Lower lobe of right lung (tissue), 2 donors: ENCODE data around the gene TMEM201. TPM values are rescaled to one million over a fixed set of nuclear protein-coding genes. Genes with fewer than 3 reads are reported as not detected.

ENCODE experiments used
- ATAC-seq, 2 donors: fragments of 200-7000 bp; cut with Tn5 transposase; one replicate each; pipeline ENCODE4 v1.9.1; 2020 to 2022; ENCODE audit warnings: mild to moderate bottlenecking in 2 of 2, moderate library complexity in 2 of 2
- DNase-seq: peaks from one replicate; pipeline ENCODE4 v3.0.0-alpha.2; 2020
- H3K27ac ChIP-seq: fragments of 200-600 bp; one replicate; pipeline ENCODE4 v1.8.0; 2022
- H3K27me3 ChIP-seq: fragments of 200-600 bp; one replicate; pipeline ENCODE4 v1.8.0; 2022; ENCODE audit warnings: low read depth
- H3K36me3 ChIP-seq: fragments of 200-600 bp; one replicate; pipeline ENCODE4 v1.8.0; 2022; ENCODE audit warnings: mild to moderate bottlenecking
- H3K4me1 ChIP-seq: fragments of 200-600 bp; one replicate; pipeline ENCODE4 v1.8.0; 2022
- H3K4me3 ChIP-seq: fragments of 200-600 bp; one replicate; pipeline ENCODE4 v1.8.0; 2022; ENCODE audit warnings: mild to moderate bottlenecking
- H3K9me3 ChIP-seq: fragments of 200-600 bp; one replicate; pipeline ENCODE4 v1.8.0; 2022
- intact Hi-C: fragments of 100-400 bp; cut with DNase I; formaldehyde crosslinking; loops from one replicate; pipeline ENCODE4 v1.11.0; 2022
- total RNA-seq: library from RNA; stranded (reverse); fragmentation: NEBNext Ultra II Directional; extraction: Animal tissue kit (Norgen Biotek cat#: 25700); gene quantifications from one replicate; pipeline ENCODE4 v1.2.1, GENCODE V29; 2021
- TF ChIP-seq, protein P1 (sequence below): fragments of 200-600 bp; IDR thresholded peaks from one replicate; pipeline ENCODE4 v1.8.0; 2022; ENCODE audit warnings: antibody characterized with exemption, mild to moderate bottlenecking
- donor health status: DM: no; HTN: yes; CAD: no; lungs with severe emphysema.

The TMEM201 gene
- total RNA-seq, 1 donor from 2014 or later = 8.2 TPM

DNA sequence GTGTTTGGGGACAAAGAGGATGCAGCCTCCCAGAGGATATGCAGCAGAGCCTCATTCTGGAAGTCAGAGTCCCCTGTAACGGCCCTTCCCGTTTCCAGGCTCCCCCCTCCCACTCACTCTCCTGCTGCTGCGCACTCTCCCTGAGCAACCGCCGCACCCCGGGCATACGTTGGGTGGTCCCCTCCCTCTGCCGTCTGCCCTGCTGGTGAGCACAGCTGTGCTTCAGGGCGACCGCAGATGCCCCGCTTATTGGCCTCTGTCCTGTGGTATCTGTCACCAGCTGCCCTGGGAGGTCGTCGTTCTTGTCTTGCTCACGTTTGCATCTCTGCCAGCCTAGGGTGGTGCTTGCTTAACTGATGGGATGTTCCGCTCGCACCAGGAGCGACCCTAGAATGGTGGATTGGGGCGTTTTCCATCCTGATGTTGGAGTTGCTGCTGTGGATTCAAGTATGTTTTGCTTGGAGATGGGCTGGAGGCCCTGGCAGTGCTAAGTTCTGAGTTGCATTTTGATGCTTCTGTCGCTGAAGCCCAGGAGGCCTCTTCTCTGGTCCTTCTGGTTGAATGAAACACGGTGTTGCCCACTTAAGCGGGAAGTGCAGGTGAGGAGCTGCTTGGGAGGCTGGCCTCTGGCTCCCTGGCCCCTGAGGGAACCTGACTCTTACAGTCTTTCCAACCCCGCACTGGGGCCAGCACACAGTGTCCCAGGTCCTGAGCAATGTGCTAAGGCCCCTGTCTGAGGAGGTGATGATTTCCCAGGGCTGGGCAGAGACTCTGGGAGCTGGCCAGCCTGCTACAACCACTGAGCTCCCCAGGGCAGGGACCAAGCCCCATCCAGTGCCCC lies 3.2 kb downstream of the TMEM201 start:
- ATAC-seq (no peak), DNase-seq (peak; percentile 44)
- Histone ChIP-seq H3K9me3 (no peaks in the 10 kb centered on the region), H3K4me3 (no peak overlapping the region), H3K36me3 (peaks cover 1% of the 10 kb centered on the region), H3K4me1 (peaks cover 33% of the 10 kb centered on the region), H3K27ac (no peak overlapping the region), H3K27me3 (no peaks in the 10 kb centered on the region)
- intact Hi-C loops = no loop called here
- TF ChIP-seq, protein P1, sequence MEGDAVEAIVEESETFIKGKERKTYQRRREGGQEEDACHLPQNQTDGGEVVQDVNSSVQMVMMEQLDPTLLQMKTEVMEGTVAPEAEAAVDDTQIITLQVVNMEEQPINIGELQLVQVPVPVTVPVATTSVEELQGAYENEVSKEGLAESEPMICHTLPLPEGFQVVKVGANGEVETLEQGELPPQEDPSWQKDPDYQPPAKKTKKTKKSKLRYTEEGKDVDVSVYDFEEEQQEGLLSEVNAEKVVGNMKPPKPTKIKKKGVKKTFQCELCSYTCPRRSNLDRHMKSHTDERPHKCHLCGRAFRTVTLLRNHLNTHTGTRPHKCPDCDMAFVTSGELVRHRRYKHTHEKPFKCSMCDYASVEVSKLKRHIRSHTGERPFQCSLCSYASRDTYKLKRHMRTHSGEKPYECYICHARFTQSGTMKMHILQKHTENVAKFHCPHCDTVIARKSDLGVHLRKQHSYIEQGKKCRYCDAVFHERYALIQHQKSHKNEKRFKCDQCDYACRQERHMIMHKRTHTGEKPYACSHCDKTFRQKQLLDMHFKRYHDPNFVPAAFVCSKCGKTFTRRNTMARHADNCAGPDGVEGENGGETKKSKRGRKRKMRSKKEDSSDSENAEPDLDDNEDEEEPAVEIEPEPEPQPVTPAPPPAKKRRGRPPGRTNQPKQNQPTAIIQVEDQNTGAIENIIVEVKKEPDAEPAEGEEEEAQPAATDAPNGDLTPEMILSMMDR = no peak

GRCh38 chr1:9592510-9593075 lies 3.9 kb downstream of the TMEM201 start:
- TF ChIP-seq, protein P1 = no peak
- DNase-seq = peak; percentile 36
- no peak overlapping the region for H3K4me3 ChIP-seq
- intact Hi-C loops = no loop called here
- no peak overlapping the region for H3K27ac ChIP-seq
- peaks cover 33% of the 10 kb centered on the region for H3K4me1 ChIP-seq
- no peaks in the 10 kb centered on the region for H3K9me3 ChIP-seq
- no peaks in the 10 kb centered on the region for H3K27me3 ChIP-seq
- H3K36me3 ChIP-seq = peaks cover 8% of the 10 kb centered on the region
- no peak for ATAC-seq

DNA sequence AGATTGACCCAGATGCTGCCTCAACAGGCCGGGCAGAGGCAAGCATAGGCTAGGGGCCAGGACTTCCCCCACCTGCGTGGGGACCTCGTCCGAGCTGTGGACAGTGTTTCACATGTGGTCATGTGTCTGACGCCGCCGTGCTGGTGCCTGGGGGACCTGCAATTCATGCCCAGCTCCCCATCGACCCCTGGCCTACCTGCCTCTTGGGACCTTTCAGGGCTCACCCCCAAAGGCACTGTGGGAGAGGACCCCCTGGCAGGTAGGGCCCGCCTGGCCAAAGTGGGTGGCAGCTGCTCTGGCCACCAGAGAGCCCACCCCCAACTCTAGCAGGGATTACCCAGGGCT lies 4.4 kb downstream of the TMEM201 start:
- Histone ChIP-seq H3K36me3 (peaks cover 11% of the 10 kb centered on the region), H3K9me3 (no peaks in the 10 kb centered on the region), H3K4me1 (peaks cover 33% of the 10 kb centered on the region), H3K27ac (peak overlapping the region; percentile 18), H3K4me3 (no peak overlapping the region), H3K27me3 (no peaks in the 10 kb centered on the region)
- DNase-seq = no peak
- TF ChIP-seq, protein P1 = no peak
- intact Hi-C loops = no loop called here
- no peak for ATAC-seq

DNA sequence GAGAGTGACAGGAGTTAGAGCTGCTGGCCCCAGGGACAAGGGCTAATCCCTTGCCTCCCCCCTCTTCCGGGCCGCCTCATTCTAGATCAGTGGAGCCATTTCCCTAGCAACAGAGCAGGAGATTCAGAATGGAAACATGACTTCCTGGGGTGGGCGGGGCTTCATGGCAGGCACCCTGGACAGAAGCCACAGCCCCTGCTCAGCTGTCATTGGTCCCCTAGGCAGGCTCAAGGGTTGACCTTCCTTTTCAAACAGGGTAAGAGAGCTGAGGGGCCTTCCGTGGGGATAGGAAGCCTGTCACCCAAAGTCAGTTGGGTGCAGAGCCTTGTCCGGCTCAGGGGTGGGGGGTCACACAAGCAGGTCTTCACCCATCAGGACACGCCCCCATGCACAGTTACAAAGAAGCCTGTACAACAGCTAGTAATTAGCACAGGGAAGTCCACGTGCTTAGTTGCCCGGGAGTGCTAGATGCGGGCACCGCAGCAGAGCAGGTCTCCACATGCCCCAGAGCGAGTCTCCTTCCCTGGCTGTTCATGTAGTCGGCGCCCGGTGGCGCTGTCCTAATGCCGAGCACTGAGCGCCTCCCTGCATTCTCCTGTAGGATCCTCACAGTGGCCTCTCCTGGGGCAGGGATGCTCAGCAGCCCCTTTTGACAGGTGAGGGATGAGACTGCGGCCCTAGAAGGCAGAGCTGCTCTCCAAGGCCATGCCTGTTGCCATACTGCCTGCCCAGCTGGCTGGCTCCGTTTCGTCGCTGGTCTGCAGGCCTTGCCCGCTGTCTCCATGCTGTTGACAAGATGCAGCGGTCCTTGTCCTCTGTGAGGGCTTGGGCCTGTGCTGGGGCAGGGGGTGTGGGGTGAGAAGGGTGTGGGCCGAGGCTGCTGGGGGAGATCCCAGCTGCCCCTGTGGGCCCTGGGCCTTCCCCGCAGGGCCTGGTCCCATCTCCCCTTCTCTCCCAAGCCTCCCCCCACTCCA lies 5.1 kb downstream of the TMEM201 start:
- TF ChIP-seq, protein P1 = no peak
- H3K9me3 ChIP-seq = no peaks in the 10 kb centered on the region
- DNase-seq (peak; percentile 77), ATAC-seq (peak; percentile 9 to 11)
- H3K4me3 ChIP-seq = no peak overlapping the region
- H3K4me1 ChIP-seq = peaks cover 33% of the 10 kb centered on the region
- intact Hi-C loops = no loop called here
- H3K36me3 ChIP-seq = peaks cover 18% of the 10 kb centered on the region
- no peaks in the 10 kb centered on the region for H3K27me3 ChIP-seq
- peak overlapping the region; percentile 18 for H3K27ac ChIP-seq

DNA sequence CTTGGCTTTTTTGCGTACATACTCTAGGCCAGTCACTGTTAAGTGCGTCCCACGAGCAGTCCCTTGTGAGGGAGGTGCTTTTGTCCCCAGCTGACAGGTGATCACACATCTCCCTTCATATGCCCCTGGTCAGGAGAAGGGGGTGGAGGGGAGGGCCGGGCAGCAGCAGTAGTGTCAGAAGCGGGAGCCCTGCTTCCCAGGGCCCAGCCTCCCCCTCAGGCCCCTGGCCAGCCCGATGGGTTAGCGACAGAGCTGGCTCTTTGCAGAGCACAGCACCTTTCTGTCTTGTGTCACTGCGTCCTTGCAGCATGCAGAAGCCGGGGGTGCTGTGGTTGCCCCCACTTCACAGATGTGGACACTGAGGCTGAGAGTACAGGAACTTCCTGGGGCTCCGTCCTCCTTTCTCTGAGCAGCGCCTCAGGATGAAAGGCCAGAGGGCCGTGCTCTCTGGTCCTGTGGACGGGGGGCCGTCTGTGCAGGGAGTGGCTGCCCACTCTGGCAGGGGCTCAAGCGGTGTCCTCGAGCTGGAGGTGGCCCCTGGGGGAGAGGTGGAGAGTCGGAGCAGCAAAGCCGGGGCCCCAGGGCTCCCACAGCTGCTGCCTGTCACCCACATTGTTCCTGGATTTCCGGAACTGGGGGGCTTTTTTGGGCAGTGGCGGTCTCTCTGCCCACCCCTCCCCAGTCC lies 5.9 kb downstream of the TMEM201 start:
- ATAC-seq = no peak
- H3K4me1 ChIP-seq = peaks cover 30% of the 10 kb centered on the region
- intact Hi-C loops = no loop called here
- no peak overlapping the region for H3K4me3 ChIP-seq
- H3K27ac ChIP-seq = no peak overlapping the region
- H3K27me3 ChIP-seq = no peaks in the 10 kb centered on the region
- H3K9me3 ChIP-seq = no peaks in the 10 kb centered on the region
- TF ChIP-seq, protein P1 = no peak
- peak; percentile 40 for DNase-seq
- H3K36me3 ChIP-seq = peaks cover 26% of the 10 kb centered on the region
